PFSK-1 (cell line): ENCODE measurements around the gene OVCA2.

ENCODE experiments used
- FOXP2 ChIP-seq: optimal IDR thresholded peaks from 2 replicates; pipeline ENCODE3; 2011; ENCODE audit warnings: borderline replicate concordance, control low read depth, inconsistent platforms; ENCODE audit not compliant: insufficient read depth; ENCODE audit errors: extremely low read length, extremely low read depth
- POLR2AphosphoS5 ChIP-seq: IDR thresholded peaks from 2 replicates; pipeline ENCODE4 v1.6.1; 2012; ENCODE audit warnings: low read depth, mild to moderate bottlenecking, control low read depth, low read length, moderate library complexity
- REST ChIP-seq, 2 experiments: IDR thresholded peaks; 2 replicates each; pipeline versions ENCODE4 v1.6.1 to v1.8.0; 2011 to 2012; ENCODE audit warnings: low read depth in 2 of 2, low read length in 2 of 2, control low read depth in 1 of 2, inconsistent platforms in 1 of 2, mild to moderate bottlenecking in 1 of 2, moderate library complexity in 1 of 2; ENCODE audit not compliant: insufficient read depth in 1 of 2
- SIN3A ChIP-seq: IDR thresholded peaks from 2 replicates; pipeline ENCODE4 v1.6.1; 2012; ENCODE audit warnings: mild to moderate bottlenecking, low read length, moderate library complexity, borderline replicate concordance; ENCODE audit not compliant: insufficient read depth
- TAF1 ChIP-seq: IDR thresholded peaks from 2 replicates; pipeline ENCODE4 v1.6.1; 2012; ENCODE audit warnings: low read length, control low read depth, borderline replicate concordance; ENCODE audit not compliant: insufficient read depth

Gene OVCA2

GRCh38 chr17:2067608-2068024 lies 25.8 kb downstream of the OVCA2 start:
- TF ChIP-seq SIN3A = no peak
- TF ChIP-seq FOXP2 = no peak
- TF ChIP-seq REST (IDR thresholded peaks at IDR 0.05; ENCODE audit: insufficient read depth in 1 of 2, low read depth in 2 of 2, low read length in 2 of 2) = no peak
- TF ChIP-seq TAF1 = no peak
- no peak for TF ChIP-seq POLR2AphosphoS5

- TF ChIP-seq FOXP2 (no peak), SIN3A (no peak), TAF1 (no peak), REST (IDR thresholded peaks at IDR 0.05; ENCODE audit: insufficient read depth in 1 of 2, low read depth in 2 of 2, low read length in 2 of 2) (no peak), POLR2AphosphoS5 (no peak)
Measured at GRCh38 chr17:2068031-2068518, 26.3 kb downstream of the OVCA2 start.

- TF ChIP-seq TAF1 = no peak
- peak; percentile 85 for TF ChIP-seq FOXP2
- TF ChIP-seq REST (IDR thresholded peaks at IDR 0.05; ENCODE audit: insufficient read depth in 1 of 2, low read depth in 2 of 2, low read length in 2 of 2) = 0 out of 4 replicates have a peak, but pooled peaks of 1 of the 2 experiments have one; percentile 7
Measured at GRCh38 chr17:2068519-2069051, 26.8 kb downstream of the OVCA2 start.

- TF ChIP-seq FOXP2 (no peak), REST (IDR thresholded peaks at IDR 0.05; ENCODE audit: insufficient read depth in 1 of 2, low read depth in 2 of 2, low read length in 2 of 2) (no peak), SIN3A (no peak), POLR2AphosphoS5 (no peak), TAF1 (no peak)
Measured at GRCh38 chr17:2070241-2071023, 28.6 kb downstream of the OVCA2 start.

- TF ChIP-seq REST (IDR thresholded peaks at IDR 0.05; ENCODE audit: insufficient read depth in 1 of 2, low read depth in 2 of 2, low read length in 2 of 2) = no peak
- no peak for TF ChIP-seq TAF1
- TF ChIP-seq POLR2AphosphoS5 = no peak
- no peak for TF ChIP-seq SIN3A
- no peak for TF ChIP-seq FOXP2
Measured at GRCh38 chr17:2071024-2071385, 29.2 kb downstream of the OVCA2 start.
